Panc1 (cell line): ENCODE data around the gene ZCCHC7. TPM values are rescaled to one million over a fixed set of nuclear protein-coding genes. Genes with fewer than 3 reads are reported as not detected.

Experiments used
- ATAC-seq: fragments of 200-7000 bp; cut with Tn5 transposase; 2 replicates; pipeline ENCODE4 v1.9.1; 2020; ENCODE audit warnings: mild to moderate bottlenecking, moderate library complexity
- BruUV-seq: library from RNA; stranded (reverse); fragments of 400-500 nt; replicated peaks from 2 replicates; lab custom pipeline; 2021; lab: Mats Ljungman, UMichigan
- CTCF ChIA-PET: fragments of 300-600 bp; sonication (Branson Sonifier 250); formaldehyde crosslinking; loops from one replicate; lab custom pipeline; 2022; ENCODE audit warnings: antibody characterized with exemption; lab: Charles Lee
- POLR2A ChIA-PET: fragments of 300-600 bp; sonication (Branson Sonifier 250); formaldehyde crosslinking; loops from one replicate; lab custom pipeline; 2022; ENCODE audit warnings: antibody characterized with exemption; lab: Charles Lee
- DNase-seq: peaks from one replicate; pipeline ENCODE4 v3.0.0-alpha.2; 2010; ENCODE audit warnings: low read depth, low spot score
- H3K27ac ChIP-seq: 2 replicates; pipeline ENCODE4 v1.5.1; 2011; ENCODE audit warnings: mild to moderate bottlenecking, low read length, inconsistent platforms
- H3K27me3 ChIP-seq: fragments of 200-500 bp; sonication (Bioruptor generic); 2 replicates; pipeline ENCODE4 v1.6.0; 2014; ENCODE audit warnings: low read length, inconsistent platforms; ENCODE audit not compliant: control insufficient read depth, insufficient read depth
- H3K36me3 ChIP-seq: fragments of 200-500 bp; sonication (Bioruptor generic); 2 replicates; pipeline ENCODE4 v1.5.1; 2014; ENCODE audit warnings: inconsistent platforms, mild to moderate bottlenecking, low read length, moderate library complexity; ENCODE audit not compliant: control insufficient read depth, insufficient read depth
- H3K4me1 ChIP-seq: 2 replicates; pipeline ENCODE4 v1.5.1; 2011; ENCODE audit warnings: inconsistent platforms, mild to moderate bottlenecking, low read length, moderate library complexity; ENCODE audit not compliant: control insufficient read depth, insufficient read depth
- H3K4me3 ChIP-seq, 2 experiments: 2 replicates each; pipeline ENCODE4 v1.5.1; 2011 to 2012; ENCODE audit warnings: low read depth in 2 of 2, low read length in 2 of 2, mild to moderate bottlenecking in 2 of 2, inconsistent platforms in 1 of 2, moderate library complexity in 1 of 2
- H3K9me3 ChIP-seq: fragments of 200-500 bp; sonication (Bioruptor generic); 2 replicates; pipeline ENCODE4 v1.5.1; 2014; ENCODE audit warnings: low read depth, mild to moderate bottlenecking, inconsistent platforms, low read length, moderate library complexity; ENCODE audit not compliant: control insufficient read depth, insufficient read depth
- CTCF ChIP-seq: fragments of 450-650 bp; IDR thresholded peaks from 2 replicates; pipeline ENCODE4 v1.5.1; 2017; ENCODE audit warnings: mild to moderate bottlenecking
- POLR2AphosphoS5 ChIP-seq: IDR thresholded peaks from 2 replicates; pipeline ENCODE4 v1.6.1; 2012; ENCODE audit warnings: mild to moderate bottlenecking, low read depth, low read length, moderate library complexity
- REST ChIP-seq, 2 experiments: IDR thresholded peaks; 2 replicates each; pipeline ENCODE4 v1.6.1; 2011 to 2012; ENCODE audit warnings: low read depth in 2 of 2, control low read depth in 1 of 2, low read length in 1 of 2, mild to moderate bottlenecking in 1 of 2, moderate library complexity in 1 of 2; ENCODE audit not compliant: insufficient read depth in 1 of 2
- SIN3A ChIP-seq: IDR thresholded peaks from 2 replicates; pipeline ENCODE4 v1.6.1; 2012; ENCODE audit warnings: low read depth, mild to moderate bottlenecking, low read length, moderate library complexity, borderline replicate concordance; ENCODE audit not compliant: insufficient read depth
- TCF7L2 ChIP-seq: IDR thresholded peaks from 2 replicates; pipeline ENCODE4 v1.6.1; 2011; ENCODE audit warnings: mild to moderate bottlenecking, low read depth, low read length, inconsistent platforms
- in situ Hi-C: cut with HindIII; loops from 2 replicates; pipeline ENCODE4 v1.10.0; 2016; ENCODE audit warnings: low sequenced_read_pairs, low pct_unique_long_range_greater_than_20kb
- intact Hi-C: fragments of 100-400 bp; cut with micrococcal nuclease; formaldehyde crosslinking; loops from one replicate; pipeline ENCODE4 v1.10.0; 2022; ENCODE audit not compliant: unreplicated experiment
- total RNA-seq: library from RNA; stranded (reverse); gene quantifications from one replicate; pipeline ENCODE4 v1.2.1, GENCODE V29; 2021; ENCODE audit not compliant: unreplicated experiment

The ZCCHC7 gene
- total RNA-seq, 1 experiment from 2014 or later: 43.7 TPM

GRCh38 chr9:37184905-37185867, 64.8 kb downstream of the ZCCHC7 start:
- H3K27me3 ChIP-seq: no peaks in the 10 kb centered on the region
- H3K27ac ChIP-seq: no peak overlapping the region
- H3K4me3 ChIP-seq: no peak overlapping the region
- in situ Hi-C loops (no loop called here), intact Hi-C loops (no loop called here)
- CTCF ChIA-PET: no interaction called here
- TF ChIP-seq TCF7L2 (no peak), POLR2AphosphoS5 (no peak), CTCF (no peak), SIN3A (no peak), REST (IDR thresholded peaks at IDR 0.05; ENCODE audit: insufficient read depth in 1 of 2, low read depth in 2 of 2, low read length in 1 of 2) (no peak)
- POLR2A ChIA-PET: interaction anchor here (0.7 kb wide), 1 partner anchor 85 kb away, joined by 3 read pairs; no protein-coding TSS in a partner anchor
- BruUV-seq: no TSS peak
- no peaks in the 10 kb centered on the region for H3K9me3 ChIP-seq
- ATAC-seq: no peak
- H3K36me3 ChIP-seq: no peaks in the 10 kb centered on the region
- no peaks in the 10 kb centered on the region for H3K4me1 ChIP-seq
- DNase-seq: no peak

GRCh38 chr9:37187292-37187691, 66.9 kb downstream of the ZCCHC7 start:
- DNase-seq (no peak), ATAC-seq (no peak)
- no peaks in the 10 kb centered on the region for H3K9me3 ChIP-seq
- no peak overlapping the region for H3K4me3 ChIP-seq
- H3K36me3 ChIP-seq: no peaks in the 10 kb centered on the region
- no peak overlapping the region for H3K27ac ChIP-seq
- intact Hi-C loops (no loop called here), in situ Hi-C loops (no loop called here)
- no TSS peak for BruUV-seq
- POLR2A ChIA-PET: interaction anchor here (0.7 to 0.9 kb wide), 2 partner anchors 10 to 160 kb away, joined by 3 read pairs; no protein-coding TSS in a partner anchor
- CTCF ChIA-PET: interaction anchor here (0.7 kb wide), 1 partner anchor 142 kb away, joined by 5 read pairs; no protein-coding TSS in a partner anchor
- TF ChIP-seq REST (IDR thresholded peaks at IDR 0.05; ENCODE audit: insufficient read depth in 1 of 2, low read depth in 2 of 2, low read length in 1 of 2) (no peak), CTCF (no peak), TCF7L2 (no peak), POLR2AphosphoS5 (no peak), SIN3A (no peak)
- H3K4me1 ChIP-seq: no peaks in the 10 kb centered on the region
- H3K27me3 ChIP-seq: no peaks in the 10 kb centered on the region
